IPS-20b (cell line): ENCODE measurements around the gene RAI1.

ENCODE experiments used
- H3K27ac ChIP-seq: one replicate; pipeline ENCODE4 v1.5.1; 2013; ENCODE audit warnings: low read length
- H3K27me3 ChIP-seq: 2 replicates; pipeline ENCODE4 v1.6.1; 2013; ENCODE audit warnings: mild to moderate bottlenecking, low read length, inconsistent platforms; ENCODE audit not compliant: insufficient read depth
- H3K36me3 ChIP-seq: 2 replicates; pipeline ENCODE4 v1.6.1; 2013; ENCODE audit warnings: low read depth, mild to moderate bottlenecking, inconsistent platforms, low read length, moderate library complexity; ENCODE audit not compliant: insufficient read depth
- H3K4me1 ChIP-seq: 2 replicates; pipeline ENCODE4 v1.6.1; 2013; ENCODE audit warnings: mild to moderate bottlenecking, control low read depth, inconsistent platforms, low read length, moderate library complexity; ENCODE audit not compliant: insufficient read depth
- H3K4me3 ChIP-seq: 2 replicates; pipeline ENCODE4 v1.5.1; 2013; ENCODE audit warnings: mild to moderate bottlenecking, low read length, inconsistent platforms
- H3K9ac ChIP-seq: 2 replicates; pipeline ENCODE4 v1.6.1; 2013; ENCODE audit warnings: low read depth, mild to moderate bottlenecking, inconsistent platforms, low read length, moderate library complexity
- H3K9me3 ChIP-seq: 2 replicates; pipeline ENCODE4 v1.6.1; 2013; ENCODE audit warnings: mild to moderate bottlenecking, low read depth, low read length, inconsistent platforms; ENCODE audit not compliant: insufficient read depth

RAI1 gene

DNA sequence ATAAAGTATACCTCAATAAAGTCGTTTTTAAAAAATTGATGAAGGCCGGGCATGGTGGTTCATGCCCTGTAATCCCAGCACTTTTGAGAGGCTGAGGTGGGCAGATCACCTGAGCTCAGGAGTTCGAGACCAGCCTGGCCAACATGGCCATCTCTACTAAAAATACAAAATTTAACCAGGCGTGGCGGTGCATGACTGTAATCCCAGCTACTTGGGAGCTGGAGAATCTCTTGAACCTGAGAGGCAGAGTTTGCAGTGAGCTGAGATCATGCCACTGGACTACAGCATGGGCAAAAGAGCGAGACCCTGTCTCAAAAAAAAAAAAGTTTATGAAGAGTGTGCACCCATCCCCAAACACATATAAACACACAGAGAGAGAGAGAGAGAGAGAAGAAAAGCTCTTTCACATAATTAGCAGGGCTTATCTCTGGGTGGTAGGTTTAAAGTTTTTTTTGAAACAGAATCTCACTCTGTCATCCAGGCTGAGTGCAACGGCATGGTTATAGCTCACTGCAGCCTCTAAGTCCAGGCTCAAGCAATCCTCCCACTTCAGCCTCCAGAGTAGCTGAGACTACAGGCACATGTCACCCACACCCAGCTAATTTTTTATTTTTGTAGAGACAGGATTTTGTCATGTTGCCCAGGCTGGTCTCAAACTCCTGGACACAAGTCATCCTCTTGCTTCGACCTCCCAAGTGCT lies 152.6 kb downstream of the RAI1 start:
- Histone ChIP-seq H3K27ac (no peak overlapping the region), H3K4me1 (peaks cover 19% of the 10 kb centered on the region; the same call in 1 of the 2 replicates), H3K9ac (no peak overlapping the region)

DNA sequence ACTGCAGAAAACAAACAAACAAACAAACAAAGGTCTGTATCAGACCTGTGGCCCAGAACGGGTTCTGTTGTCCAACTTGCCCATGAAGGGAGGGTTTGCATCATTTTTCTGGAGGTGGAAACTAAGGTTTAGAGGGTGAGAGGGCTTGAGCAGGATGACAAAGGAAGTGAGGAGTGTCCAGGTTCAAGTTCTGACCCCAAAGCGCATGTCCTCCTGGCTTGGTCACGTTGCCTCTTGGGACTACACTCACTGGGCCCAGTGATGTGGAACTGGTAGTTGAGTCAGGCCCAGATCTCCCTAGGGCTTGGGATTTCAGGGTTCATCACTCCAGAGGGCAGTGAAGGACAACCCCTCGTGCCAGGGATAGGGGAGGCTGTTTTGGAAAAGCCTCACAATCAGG lies 153.7 kb downstream of the RAI1 start:
- H3K4me1 ChIP-seq, result peaks cover 27% of the 10 kb centered on the region; the same call in 1 of the 2 replicates
- peak overlapping the region; percentile 85; the same call in 1 of the 2 replicates for H3K4me3 ChIP-seq
- no peaks in the 10 kb centered on the region for H3K9me3 ChIP-seq
- no peak overlapping the region for H3K9ac ChIP-seq
- peaks cover 4% of the 10 kb centered on the region; the same call in 1 of the 2 replicates for H3K27me3 ChIP-seq
- peaks cover 26% of the 10 kb centered on the region; the same call in 1 of the 2 replicates for H3K36me3 ChIP-seq
- H3K27ac ChIP-seq, result no peak overlapping the region

More for the DNA sequence above, 152.6 kb downstream of the RAI1 start:
- no peak overlapping the region for H3K4me3 ChIP-seq
- H3K9me3 ChIP-seq, result no peaks in the 10 kb centered on the region
- peaks cover 4% of the 10 kb centered on the region; the same call in 1 of the 2 replicates for H3K27me3 ChIP-seq
- peaks cover 26% of the 10 kb centered on the region; the same call in 1 of the 2 replicates for H3K36me3 ChIP-seq

DNA sequence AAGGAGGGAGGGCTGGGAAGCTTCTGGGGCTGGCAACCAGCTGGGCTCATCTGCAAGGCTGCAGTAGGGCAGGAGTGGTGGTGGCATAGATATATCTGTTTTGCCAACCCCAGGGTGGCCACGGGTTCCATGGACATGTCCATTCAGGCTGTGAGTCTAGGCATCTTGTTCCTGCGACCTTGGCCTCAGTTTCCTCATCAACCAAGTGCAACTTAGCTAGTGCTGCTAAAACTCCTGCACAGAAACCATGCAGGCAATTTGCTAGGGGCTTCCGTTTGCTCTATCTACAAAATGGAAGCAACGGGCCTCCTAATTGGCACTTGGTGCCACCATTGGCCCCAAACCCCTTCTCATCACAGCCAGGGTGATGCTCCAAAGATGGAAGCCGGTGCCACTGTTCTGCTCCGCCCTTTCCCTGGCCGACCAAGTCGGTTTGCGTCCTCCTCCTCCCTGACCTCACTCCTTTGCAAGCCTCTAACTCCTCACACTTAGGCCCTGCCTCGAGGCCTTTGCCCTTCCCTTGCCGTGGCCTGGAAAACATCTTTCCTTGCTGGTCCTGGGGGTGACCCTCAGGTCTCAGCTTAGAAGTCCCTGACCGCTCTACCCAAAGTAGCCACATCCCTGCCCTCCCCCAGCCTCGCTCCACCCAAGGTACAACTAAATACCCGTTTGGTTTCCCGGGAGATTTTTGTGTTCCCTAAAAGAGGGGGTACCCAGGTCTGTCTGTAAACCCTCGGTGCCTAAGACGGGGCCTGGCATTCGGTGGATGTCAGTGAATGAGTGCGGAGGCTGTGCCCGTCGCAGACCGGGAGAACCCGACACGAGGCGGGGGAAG lies 154.4 kb downstream of the RAI1 start:
- peaks cover 29% of the 10 kb centered on the region; the same call in 1 of the 2 replicates for H3K4me1 ChIP-seq
- peak overlapping the region; percentile 95; the same call in 1 of the 2 replicates for H3K9ac ChIP-seq
- H3K36me3 ChIP-seq, result peaks cover 26% of the 10 kb centered on the region; the same call in 1 of the 2 replicates
- H3K4me3 ChIP-seq, result peak overlapping the region; percentile 85
- no peaks in the 10 kb centered on the region for H3K9me3 ChIP-seq
- no peak overlapping the region for H3K27ac ChIP-seq
- peaks cover 4% of the 10 kb centered on the region; the same call in 1 of the 2 replicates for H3K27me3 ChIP-seq

DNA sequence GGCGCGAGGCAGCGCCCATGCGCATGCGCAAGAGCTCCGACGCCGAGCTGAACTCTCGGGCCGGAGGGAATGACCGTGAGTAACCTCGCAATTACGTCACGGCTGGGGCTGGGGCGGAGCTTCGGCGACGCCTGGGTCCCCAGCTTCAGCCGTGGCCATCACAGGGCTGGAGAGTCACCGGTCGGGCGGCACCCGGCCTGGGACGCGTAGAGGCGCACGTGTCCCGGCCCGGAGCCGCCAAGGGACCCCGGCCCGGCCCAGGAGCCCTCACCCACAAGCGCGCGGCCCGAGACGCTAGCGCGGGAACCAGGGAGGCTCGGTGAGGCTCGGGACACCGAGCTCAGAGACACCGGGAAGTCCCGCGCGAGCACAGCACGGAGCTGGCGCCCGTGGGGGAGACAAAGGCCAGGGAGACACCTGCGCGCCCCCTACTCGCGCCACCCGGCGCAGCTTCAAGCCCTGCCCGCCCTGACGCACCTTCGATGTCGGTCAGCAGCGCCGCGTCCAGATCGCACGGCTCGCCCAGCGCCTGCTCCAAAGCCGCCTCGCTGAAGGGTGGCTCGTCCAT lies 155.1 kb downstream of the RAI1 start:
- Histone ChIP-seq H3K9ac (peak overlapping the region; percentile 95), H3K27me3 (peaks cover 4% of the 10 kb centered on the region; the same call in 1 of the 2 replicates), H3K4me1 (peaks cover 36% of the 10 kb centered on the region; the same call in 1 of the 2 replicates), H3K9me3 (no peaks in the 10 kb centered on the region), H3K4me3 (peak overlapping the region; percentile 85), H3K36me3 (peaks cover 25% of the 10 kb centered on the region; the same call in 1 of the 2 replicates), H3K27ac (no peak overlapping the region)

DNA sequence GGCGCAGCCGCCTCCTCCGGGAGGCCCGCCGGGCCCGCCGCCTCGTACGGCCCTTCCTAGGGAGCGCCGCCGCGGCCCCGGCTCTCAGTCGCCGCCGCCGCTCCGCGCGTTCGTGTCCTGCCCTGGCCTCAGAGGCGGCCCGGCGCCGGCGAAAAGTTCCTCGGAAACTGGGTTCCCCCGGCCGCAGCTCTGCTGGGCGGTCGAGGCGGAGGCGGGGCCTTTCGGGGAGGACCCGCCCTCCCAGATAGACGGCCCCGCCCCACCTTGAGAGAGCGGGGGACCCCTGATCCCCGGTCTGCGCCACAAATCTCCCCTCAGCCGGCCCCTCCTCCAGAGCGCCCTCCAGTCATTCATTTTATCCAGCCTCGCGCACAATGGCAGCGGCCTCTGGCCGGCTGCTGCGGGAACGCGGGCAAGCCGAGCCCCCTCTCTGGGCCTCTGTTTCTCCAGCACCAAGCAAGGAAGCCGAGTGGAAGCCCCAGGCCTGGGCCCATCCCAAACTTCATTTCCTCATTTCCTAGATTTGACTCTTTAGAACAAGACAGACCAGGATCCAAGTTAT lies 155.6 kb downstream of the RAI1 start, which contains the start of gene SREBF1:
SREBF1 (minus strand) TSS at position 169 of the 562 bp plus-strand sequence. CDS start 169 bp downstream, outside the sequence.
- H3K27me3 ChIP-seq, result peaks cover 4% of the 10 kb centered on the region; the same call in 1 of the 2 replicates
- peaks cover 38% of the 10 kb centered on the region; the same call in 1 of the 2 replicates for H3K4me1 ChIP-seq
- H3K9me3 ChIP-seq, result no peaks in the 10 kb centered on the region
- peak within 1 kb of the TSS; percentile 95 for H3K9ac ChIP-seq
- H3K36me3 ChIP-seq, result peaks cover 21% of the 10 kb centered on the region; the same call in 1 of the 2 replicates
- peak within 1 kb of the TSS; percentile 85 for H3K4me3 ChIP-seq
- peak within 1 kb of the TSS; percentile 86 for H3K27ac ChIP-seq

DNA sequence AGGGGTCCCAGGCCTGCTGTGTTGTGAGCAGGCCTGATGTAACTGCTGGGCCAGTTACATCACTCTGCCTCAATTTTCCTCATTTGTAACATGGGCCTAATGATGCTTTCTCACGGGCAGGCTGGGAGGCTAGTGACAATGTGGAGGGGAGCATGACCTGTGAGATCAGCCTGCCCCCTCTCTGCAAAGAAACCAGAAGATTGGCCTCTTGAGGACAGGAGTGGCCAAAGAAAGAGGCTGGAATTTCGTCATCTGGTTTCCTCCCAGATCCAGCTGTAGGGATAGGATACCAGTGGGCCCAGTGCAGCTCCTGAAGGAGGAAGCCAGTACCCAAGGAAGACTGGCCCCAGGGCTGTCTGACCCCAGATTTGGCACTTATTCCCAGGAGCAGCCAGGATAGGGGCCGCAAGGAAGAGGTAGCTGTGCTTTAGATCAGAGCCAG lies 156.1 kb downstream of the RAI1 start:
- no peaks in the 10 kb centered on the region for H3K9me3 ChIP-seq
- H3K27ac ChIP-seq, result peak overlapping the region; percentile 86
- peak overlapping the region; percentile 95 for H3K9ac ChIP-seq
- H3K27me3 ChIP-seq, result peaks cover 4% of the 10 kb centered on the region; the same call in 1 of the 2 replicates
- H3K36me3 ChIP-seq, result peaks cover 21% of the 10 kb centered on the region; the same call in 1 of the 2 replicates
- H3K4me1 ChIP-seq, result peaks cover 38% of the 10 kb centered on the region; the same call in 1 of the 2 replicates
- H3K4me3 ChIP-seq, result peak overlapping the region; percentile 85

DNA sequence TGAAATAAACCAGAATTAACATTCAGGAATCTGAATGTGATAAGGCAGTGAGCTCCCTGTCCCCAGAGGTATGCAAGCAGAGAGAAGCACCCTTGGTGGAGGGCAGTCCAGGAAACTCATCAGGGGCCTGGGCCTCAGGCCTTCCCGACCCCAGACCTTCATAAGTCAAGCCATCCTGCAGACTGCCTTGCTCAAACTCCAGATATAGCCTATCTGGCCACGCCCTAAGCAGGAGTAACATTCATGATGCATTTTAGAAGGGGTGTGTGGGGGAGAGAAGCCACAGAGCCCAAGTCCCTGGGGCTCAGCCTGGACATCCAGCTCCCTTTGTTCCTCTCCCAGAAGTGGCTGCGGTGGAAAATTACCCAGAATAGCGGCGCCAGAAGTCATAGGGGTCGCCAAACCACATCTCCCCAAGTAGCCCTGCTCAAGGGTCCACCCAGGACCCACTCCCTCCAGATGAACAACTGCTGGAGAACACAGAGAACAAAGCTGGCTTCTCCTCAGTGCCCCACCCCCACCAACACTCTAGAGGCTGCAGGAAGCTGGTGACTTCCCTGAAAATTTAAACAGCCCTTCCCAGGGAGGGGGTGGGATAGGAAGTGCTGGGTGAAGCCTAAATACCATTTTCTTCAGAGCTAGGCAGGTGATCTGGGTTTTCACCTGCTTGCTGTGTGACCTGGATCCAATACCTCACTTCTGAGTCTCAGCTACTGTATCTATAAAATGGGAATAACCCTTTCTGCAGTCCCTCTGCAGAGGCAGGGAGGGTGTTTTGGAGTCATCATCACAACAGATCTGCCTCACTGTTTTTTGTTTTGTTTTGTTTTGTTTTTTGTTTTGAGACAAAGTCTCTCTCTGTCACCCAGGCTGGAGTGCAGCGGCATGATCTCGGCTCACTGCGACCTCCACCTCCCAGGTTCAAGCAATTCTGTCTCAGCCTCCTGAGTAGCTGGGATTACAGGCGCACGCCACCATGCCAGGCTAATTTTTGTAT lies 157.0 kb downstream of the RAI1 start:
- peak overlapping the region; percentile 86 for H3K27ac ChIP-seq
- peak overlapping the region; percentile 10; the same call in 1 of the 2 replicates for H3K4me3 ChIP-seq
- H3K27me3 ChIP-seq, result peaks cover 4% of the 10 kb centered on the region; the same call in 1 of the 2 replicates
- peaks cover 38% of the 10 kb centered on the region; the same call in 1 of the 2 replicates for H3K4me1 ChIP-seq
- H3K9ac ChIP-seq, result peak overlapping the region; percentile 95; the same call in 1 of the 2 replicates
- no peaks in the 10 kb centered on the region for H3K9me3 ChIP-seq
- H3K36me3 ChIP-seq, result peaks cover 21% of the 10 kb centered on the region; the same call in 1 of the 2 replicates

DNA sequence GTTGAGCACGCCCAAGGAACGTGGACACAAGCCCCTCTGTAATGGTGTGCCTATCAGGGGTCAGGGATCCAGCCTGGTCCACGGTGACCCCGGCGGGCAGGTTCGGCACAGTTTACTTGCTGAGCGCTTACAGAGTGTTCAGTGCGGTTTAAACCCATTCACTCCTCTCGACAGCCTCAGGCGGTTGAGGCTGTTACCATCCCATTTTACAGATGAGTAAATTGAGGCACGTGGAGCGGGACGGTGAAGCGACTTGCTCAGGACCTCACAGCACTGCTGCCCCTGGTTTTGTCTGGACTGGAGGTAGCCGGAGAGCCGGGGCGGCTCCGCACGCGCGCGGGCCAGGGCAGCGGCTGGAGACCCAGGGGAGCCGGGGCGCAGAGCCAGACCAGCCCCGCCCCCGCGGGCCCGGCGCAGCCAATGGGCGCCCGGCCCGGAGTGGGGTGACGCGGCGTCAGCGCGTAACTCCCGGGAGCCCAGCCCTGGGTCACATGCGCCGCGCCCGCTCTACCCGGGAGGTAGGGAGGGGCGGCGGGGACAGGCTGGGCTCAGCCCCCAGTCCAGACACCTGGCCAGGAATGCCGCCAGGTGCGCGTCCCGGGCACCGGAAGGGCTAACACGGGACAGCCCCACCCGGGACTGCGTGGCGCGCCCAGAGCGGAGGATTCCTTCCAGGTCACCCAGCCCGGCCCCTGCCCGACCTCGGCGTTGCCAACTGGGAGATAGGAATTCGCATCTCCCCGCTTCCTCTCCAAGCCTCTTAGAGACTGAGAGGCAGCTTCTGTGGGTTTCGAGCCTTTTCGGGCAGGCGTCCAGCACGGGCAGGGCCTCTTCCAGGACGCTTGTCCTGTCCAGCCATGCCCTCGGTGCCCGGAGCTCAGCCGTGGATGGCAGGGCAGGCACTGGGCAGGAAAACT lies 158.8 kb downstream of the RAI1 start:
- Histone ChIP-seq H3K4me1 (peaks cover 38% of the 10 kb centered on the region; the same call in 1 of the 2 replicates), H3K27ac (peak overlapping the region; percentile 67), H3K27me3 (peaks cover 4% of the 10 kb centered on the region; the same call in 1 of the 2 replicates), H3K36me3 (peaks cover 6% of the 10 kb centered on the region; the same call in 1 of the 2 replicates), H3K9ac (peak overlapping the region; percentile 85; the same call in 1 of the 2 replicates), H3K4me3 (peak overlapping the region; percentile 63), H3K9me3 (no peaks in the 10 kb centered on the region)
